ENCODE measurements around the gene PEDS1. TPM values are rescaled to one million over a fixed set of nuclear protein-coding genes. Genes with fewer than 3 reads are reported as not detected.

Gene PEDS1
- total and polyA plus RNA-seq, 11 donors = 13.7 to 37.4 (median 28.4) TPM

DNA sequence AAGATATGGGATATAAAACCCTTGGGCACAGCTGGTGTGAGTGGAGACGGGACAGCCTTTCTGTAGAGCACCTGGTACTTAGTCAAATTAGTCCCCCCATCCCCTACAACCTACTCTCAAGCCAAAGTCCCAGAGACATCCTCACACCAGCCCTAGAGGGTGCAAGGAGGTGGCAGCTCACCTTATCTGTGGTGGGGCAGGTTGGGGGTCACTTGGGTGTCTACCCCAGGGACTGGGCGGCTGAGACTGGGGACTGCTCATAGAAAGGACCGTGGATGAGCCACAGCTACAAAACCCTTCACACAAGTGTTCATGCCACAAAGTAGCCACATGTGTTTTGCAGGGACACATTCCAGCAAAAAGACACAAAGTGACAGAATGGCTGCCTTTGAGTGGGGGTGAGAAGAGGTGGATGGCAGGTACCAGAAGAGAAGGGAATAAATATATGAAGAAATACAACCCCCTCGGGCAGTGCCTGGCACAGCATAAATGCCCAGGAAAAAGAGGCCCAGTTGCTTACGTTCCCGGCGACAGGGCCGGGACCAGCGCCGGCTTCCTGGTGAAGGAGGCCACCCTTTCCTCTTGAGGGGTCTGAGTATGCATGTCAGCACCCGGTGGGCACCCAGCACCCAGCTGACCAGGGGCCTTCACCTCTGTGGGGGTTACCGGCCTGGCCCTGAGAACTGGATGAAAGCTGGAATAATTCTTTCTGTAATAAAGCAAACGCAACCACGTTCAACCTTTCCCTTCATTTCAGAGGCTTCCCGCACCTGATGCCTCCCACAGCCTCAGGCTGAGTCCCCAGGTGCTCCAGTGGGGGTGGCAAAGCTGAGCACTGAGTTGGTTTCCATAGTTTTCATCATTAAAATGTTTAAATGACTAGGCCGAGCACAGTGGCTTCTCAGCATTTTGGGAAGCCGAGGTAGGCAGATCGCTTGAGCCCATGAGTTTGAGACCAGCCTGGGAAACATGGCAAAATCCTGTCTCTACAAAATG, 22.7 kb upstream of the PEDS1 start:
- DNase-seq (no peak), ATAC-seq (no peak)
- Histone ChIP-seq H3K36me3 (no peaks in the 10 kb centered on the region), H3K9me3 (no peaks in the 10 kb centered on the region), H3K4me3 (no peak overlapping the region), H3K27ac (no peak overlapping the region), H3K4me1 (peaks cover 0 to 36% (median 15%) of the 10 kb centered on the region in 12 donors), H3K27me3 (no peaks in the 10 kb centered on the region)
- WGBS, 4 donors = 94 to 97% (median 96%) methylated on average over 17 to 18 of the region's 18 CpGs
- intact Hi-C loops (cut with DNase I) = loop anchor here in 2 of 10 donors (5.0 kb wide), 2 partner anchors 194 to 199 kb away; partner anchors contain the start of gene SNAI1 (in 1 of the 2)
- TF ChIP-seq POLR2A (IDR thresholded peaks at IDR 0.05) = no peak
- TF ChIP-seq, protein P1, sequence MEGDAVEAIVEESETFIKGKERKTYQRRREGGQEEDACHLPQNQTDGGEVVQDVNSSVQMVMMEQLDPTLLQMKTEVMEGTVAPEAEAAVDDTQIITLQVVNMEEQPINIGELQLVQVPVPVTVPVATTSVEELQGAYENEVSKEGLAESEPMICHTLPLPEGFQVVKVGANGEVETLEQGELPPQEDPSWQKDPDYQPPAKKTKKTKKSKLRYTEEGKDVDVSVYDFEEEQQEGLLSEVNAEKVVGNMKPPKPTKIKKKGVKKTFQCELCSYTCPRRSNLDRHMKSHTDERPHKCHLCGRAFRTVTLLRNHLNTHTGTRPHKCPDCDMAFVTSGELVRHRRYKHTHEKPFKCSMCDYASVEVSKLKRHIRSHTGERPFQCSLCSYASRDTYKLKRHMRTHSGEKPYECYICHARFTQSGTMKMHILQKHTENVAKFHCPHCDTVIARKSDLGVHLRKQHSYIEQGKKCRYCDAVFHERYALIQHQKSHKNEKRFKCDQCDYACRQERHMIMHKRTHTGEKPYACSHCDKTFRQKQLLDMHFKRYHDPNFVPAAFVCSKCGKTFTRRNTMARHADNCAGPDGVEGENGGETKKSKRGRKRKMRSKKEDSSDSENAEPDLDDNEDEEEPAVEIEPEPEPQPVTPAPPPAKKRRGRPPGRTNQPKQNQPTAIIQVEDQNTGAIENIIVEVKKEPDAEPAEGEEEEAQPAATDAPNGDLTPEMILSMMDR (IDR thresholded peaks at IDR 0.05) = no peak

DNA sequence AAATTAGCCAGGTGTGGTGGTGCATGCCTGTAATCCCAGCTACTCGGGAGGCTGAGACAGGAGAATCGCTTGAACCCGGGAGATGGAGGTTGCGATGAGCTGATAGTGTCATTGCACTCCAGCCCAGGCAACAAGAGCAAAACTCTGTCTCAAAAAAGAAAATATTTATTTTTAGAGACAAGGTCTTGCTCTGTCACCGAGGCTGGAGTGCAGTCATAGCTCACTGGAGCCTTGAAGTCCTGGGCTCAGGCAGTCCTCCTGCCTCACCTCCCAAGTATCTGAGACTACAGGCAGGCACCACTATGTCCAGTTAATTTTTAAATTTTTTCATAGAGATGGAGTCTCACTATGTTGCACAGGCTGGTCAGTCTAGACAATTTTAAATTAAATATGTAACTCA, 20.9 kb upstream of the PEDS1 start:
- intact Hi-C loops (cut with DNase I) = loop anchor here in 3 of 10 donors (5.0 kb wide), 1 partner anchor 192 kb away; the partner anchor contains the start of gene SNAI1 (in 3 of the 3)
- Histone ChIP-seq H3K9me3 (peaks cover 0 to 8% (median 0%) of the 10 kb centered on the region in 12 donors), H3K4me1 (peaks cover 0 to 36% (median 15%) of the 10 kb centered on the region in 12 donors), H3K27me3 (no peaks in the 10 kb centered on the region), H3K4me3 (no peak overlapping the region), H3K27ac (no peak overlapping the region), H3K36me3 (no peaks in the 10 kb centered on the region)
- no peak for TF ChIP-seq POLR2A (IDR thresholded peaks at IDR 0.05)
- TF ChIP-seq, protein P1 (IDR thresholded peaks at IDR 0.05) = no peak
- DNase-seq = no peak
- 67 to 88% (median 72%) methylated on average over 5 of the region's 5 CpGs for WGBS, 4 donors
- ATAC-seq = no peak

DNA sequence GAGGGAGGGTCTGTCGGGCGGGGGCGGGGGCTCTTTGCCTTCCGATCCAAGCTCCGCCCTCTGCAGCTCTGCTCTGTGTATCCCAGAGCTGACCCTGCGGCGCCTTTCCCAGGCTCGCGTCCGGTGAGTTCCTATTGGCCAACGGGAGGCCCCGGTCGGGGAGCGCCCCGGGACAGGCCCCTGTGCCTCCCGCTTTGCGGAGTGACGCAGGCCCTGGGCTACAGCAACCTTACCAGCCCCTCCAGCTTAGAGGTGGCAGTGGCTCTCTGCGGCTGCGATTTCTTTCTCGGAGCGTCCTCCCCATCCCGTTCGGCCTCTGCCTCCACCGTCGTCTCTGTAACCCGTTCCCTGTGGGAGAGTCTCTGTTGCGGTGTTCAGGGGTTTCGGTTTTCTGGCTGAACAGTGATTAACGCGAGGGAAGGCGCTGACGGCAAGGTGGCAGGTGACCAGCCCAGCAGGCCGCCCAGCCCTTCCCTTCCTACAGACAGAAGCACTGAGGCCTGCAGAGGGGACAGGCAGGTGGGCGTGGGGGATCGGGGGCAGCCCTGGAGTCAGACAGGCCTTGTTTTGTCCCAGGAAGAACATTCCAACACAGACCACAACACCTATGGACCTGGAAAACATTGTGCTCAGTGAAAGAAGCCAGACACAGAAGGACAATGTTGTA, 19.0 kb upstream of the PEDS1 start:
- WGBS, 4 donors = 1 to 4% (median 3%) methylated on average over 28 to 36 of the region's 36 CpGs

More for the DNA sequence above, 19.0 kb upstream of the PEDS1 start:
- intact Hi-C loops (cut with DNase I) = loop anchor here in 4 of 10 donors (2.0 to 5.0 kb wide), 2 partner anchors 190 to 192 kb away; partner anchors contain the start of gene SNAI1 (in 3 of the 4)
- DNase-seq (peak; percentile 92 to 96 (median 95)), ATAC-seq (peak; percentile 90 to 97 (median 95))
- peak overlapping the region; percentile 75 to 95 (median 92) for H3K27ac ChIP-seq
- peaks cover 0 to 8% (median 0%) of the 10 kb centered on the region in 12 donors for H3K9me3 ChIP-seq
- TF ChIP-seq POLR2A (IDR thresholded peaks at IDR 0.05) = peak in 1 of 2 donors; percentile 82
- TF ChIP-seq, protein P1 (IDR thresholded peaks at IDR 0.05) = no peak
- no peaks in the 10 kb centered on the region for H3K27me3 ChIP-seq
- peaks cover 0 to 31% (median 16%) of the 10 kb centered on the region in 12 donors for H3K4me1 ChIP-seq
- peak overlapping the region; percentile 50 to 75 (median 62) for H3K4me3 ChIP-seq
- no peaks in the 10 kb centered on the region for H3K36me3 ChIP-seq
